ENCODE data around the gene TENT5C. TPM values are rescaled to one million over a fixed set of nuclear protein-coding genes. Genes with fewer than 3 reads are reported as not detected.

The TENT5C gene
- total and polyA plus RNA-seq, 9 of the 15 experiments (the other 6 are each of a cell fraction or from before 2014, with no cell fraction given) = 1.8 to 7.7 (median 4.0) TPM

DNA sequence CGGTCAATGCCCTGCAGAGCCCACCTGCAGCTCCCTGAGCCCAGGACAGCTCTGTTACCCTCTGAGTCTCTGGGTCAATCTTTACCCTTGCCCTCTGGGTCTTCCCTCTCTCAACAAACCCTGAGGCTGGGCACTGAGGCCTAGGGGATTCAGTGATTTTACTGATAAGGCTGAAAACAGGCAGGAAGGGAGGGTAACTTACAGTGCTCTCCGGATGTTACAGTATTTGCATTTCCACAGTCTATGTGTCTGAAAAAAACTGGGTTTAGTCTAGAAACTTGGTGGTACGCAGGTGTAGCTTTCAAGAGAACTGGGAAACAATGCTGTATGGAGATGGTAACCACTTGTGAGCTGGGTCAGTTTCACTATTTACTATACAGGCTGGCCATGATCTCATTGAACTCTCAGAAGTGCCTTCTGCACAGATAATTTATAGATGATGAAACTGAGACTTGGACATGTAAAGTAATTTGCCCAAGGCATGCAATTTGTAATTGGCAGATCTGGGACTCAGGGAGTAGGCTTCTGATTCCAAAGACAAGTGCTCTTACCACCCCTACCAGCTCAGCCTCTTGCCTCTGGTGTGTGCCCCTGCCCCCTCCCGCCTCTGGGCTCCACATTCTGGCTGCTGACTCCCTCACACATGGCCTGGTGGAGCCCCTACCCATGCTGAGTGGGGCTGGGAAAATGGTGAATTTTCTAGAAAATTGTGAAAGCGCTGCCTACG lies 48.8 kb downstream of the TENT5C start (continued):
- TF ChIP-seq, protein P1, sequence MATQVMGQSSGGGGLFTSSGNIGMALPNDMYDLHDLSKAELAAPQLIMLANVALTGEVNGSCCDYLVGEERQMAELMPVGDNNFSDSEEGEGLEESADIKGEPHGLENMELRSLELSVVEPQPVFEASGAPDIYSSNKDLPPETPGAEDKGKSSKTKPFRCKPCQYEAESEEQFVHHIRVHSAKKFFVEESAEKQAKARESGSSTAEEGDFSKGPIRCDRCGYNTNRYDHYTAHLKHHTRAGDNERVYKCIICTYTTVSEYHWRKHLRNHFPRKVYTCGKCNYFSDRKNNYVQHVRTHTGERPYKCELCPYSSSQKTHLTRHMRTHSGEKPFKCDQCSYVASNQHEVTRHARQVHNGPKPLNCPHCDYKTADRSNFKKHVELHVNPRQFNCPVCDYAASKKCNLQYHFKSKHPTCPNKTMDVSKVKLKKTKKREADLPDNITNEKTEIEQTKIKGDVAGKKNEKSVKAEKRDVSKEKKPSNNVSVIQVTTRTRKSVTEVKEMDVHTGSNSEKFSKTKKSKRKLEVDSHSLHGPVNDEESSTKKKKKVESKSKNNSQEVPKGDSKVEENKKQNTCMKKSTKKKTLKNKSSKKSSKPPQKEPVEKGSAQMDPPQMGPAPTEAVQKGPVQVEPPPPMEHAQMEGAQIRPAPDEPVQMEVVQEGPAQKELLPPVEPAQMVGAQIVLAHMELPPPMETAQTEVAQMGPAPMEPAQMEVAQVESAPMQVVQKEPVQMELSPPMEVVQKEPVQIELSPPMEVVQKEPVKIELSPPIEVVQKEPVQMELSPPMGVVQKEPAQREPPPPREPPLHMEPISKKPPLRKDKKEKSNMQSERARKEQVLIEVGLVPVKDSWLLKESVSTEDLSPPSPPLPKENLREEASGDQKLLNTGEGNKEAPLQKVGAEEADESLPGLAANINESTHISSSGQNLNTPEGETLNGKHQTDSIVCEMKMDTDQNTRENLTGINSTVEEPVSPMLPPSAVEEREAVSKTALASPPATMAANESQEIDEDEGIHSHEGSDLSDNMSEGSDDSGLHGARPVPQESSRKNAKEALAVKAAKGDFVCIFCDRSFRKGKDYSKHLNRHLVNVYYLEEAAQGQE (IDR thresholded peaks at IDR 0.05; ENCODE audit: borderline replicate concordance) = no peak
- TF ChIP-seq, protein P1 (CRISPR knock-in tag; IDR thresholded peaks at IDR 0.05; ENCODE audit: low read depth) = 0 out of 2 replicates have a peak, but pooled peaks have one; percentile 45
- TF ChIP-seq, protein P2, sequence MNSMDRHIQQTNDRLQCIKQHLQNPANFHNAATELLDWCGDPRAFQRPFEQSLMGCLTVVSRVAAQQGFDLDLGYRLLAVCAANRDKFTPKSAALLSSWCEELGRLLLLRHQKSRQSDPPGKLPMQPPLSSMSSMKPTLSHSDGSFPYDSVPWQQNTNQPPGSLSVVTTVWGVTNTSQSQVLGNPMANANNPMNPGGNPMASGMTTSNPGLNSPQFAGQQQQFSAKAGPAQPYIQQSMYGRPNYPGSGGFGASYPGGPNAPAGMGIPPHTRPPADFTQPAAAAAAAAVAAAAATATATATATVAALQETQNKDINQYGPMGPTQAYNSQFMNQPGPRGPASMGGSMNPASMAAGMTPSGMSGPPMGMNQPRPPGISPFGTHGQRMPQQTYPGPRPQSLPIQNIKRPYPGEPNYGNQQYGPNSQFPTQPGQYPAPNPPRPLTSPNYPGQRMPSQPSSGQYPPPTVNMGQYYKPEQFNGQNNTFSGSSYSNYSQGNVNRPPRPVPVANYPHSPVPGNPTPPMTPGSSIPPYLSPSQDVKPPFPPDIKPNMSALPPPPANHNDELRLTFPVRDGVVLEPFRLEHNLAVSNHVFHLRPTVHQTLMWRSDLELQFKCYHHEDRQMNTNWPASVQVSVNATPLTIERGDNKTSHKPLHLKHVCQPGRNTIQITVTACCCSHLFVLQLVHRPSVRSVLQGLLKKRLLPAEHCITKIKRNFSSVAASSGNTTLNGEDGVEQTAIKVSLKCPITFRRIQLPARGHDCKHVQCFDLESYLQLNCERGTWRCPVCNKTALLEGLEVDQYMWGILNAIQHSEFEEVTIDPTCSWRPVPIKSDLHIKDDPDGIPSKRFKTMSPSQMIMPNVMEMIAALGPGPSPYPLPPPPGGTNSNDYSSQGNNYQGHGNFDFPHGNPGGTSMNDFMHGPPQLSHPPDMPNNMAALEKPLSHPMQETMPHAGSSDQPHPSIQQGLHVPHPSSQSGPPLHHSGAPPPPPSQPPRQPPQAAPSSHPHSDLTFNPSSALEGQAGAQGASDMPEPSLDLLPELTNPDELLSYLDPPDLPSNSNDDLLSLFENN (IDR thresholded peaks at IDR 0.05; ENCODE audit: low read depth in 2 of 2, low read length in 2 of 2) = no peak
- TF ChIP-seq BMI1 (IDR thresholded peaks at IDR 0.05; ENCODE audit: low read length) (no peak), RBBP5 (IDR thresholded peaks at IDR 0.05; ENCODE audit: borderline replicate concordance, insufficient read depth, low read length, poor library complexity, severe bottlenecking) (peak; percentile 14), ETV1 (tag; conservative IDR thresholded peaks at IDR 0.05; ENCODE audit: low read depth) (peak; percentile 39; the same call in 1 of the 2 replicates), ZNF384 (IDR thresholded peaks at IDR 0.05; ENCODE audit: low read depth, low read length) (0 out of 2 replicates have a peak, but pooled peaks have one; percentile 6)
- TF ChIP-seq, protein P3, sequence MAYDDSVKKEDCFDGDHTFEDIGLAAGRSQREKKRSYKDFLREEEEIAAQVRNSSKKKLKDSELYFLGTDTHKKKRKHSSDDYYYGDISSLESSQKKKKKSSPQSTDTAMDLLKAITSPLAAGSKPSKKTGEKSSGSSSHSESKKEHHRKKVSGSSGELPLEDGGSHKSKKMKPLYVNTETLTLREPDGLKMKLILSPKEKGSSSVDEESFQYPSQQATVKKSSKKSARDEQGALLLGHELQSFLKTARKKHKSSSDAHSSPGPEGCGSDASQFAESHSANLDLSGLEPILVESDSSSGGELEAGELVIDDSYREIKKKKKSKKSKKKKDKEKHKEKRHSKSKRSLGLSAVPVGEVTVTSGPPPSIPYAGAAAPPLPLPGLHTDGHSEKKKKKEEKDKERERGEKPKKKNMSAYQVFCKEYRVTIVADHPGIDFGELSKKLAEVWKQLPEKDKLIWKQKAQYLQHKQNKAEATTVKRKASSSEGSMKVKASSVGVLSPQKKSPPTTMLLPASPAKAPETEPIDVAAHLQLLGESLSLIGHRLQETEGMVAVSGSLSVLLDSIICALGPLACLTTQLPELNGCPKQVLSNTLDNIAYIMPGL (CRISPR knock-in tag; IDR thresholded peaks at IDR 0.05) = no peak
- TF ChIP-seq, protein P4, sequence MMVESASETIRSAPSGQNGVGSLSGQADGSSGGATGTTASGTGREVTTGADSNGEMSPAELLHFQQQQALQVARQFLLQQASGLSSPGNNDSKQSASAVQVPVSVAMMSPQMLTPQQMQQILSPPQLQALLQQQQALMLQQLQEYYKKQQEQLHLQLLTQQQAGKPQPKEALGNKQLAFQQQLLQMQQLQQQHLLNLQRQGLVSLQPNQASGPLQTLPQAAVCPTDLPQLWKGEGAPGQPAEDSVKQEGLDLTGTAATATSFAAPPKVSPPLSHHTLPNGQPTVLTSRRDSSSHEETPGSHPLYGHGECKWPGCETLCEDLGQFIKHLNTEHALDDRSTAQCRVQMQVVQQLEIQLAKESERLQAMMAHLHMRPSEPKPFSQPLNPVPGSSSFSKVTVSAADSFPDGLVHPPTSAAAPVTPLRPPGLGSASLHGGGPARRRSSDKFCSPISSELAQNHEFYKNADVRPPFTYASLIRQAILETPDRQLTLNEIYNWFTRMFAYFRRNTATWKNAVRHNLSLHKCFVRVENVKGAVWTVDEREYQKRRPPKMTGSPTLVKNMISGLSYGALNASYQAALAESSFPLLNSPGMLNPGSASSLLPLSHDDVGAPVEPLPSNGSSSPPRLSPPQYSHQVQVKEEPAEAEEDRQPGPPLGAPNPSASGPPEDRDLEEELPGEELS (CRISPR knock-in tag; IDR thresholded peaks at IDR 0.05; ENCODE audit: borderline replicate concordance) = no peak

Data from K562 (cell line).